HFFc6 (cell line): Measurements from ENCODE around the gene FOXO1. TPM values are rescaled to one million over a fixed set of nuclear protein-coding genes. Genes with fewer than 3 reads are reported as not detected.

ENCODE experiments used
- DNase-seq: peaks from one replicate; pipeline ENCODE4 v3.0.0-alpha.2; 2018
- H3K27ac Mint-ChIP-seq: 2 replicates; pipeline ENCODE4 v1.8.0; 2020; ENCODE audit warnings: mild to moderate bottlenecking, mixed read lengths
- H3K27me3 Mint-ChIP-seq: 2 replicates; pipeline ENCODE4 v1.8.0; 2021; ENCODE audit warnings: mild to moderate bottlenecking, moderate library complexity, mixed read lengths; ENCODE audit not compliant: insufficient read depth
- H3K36me3 Mint-ChIP-seq: 2 replicates; pipeline ENCODE4 v1.8.0; 2021; ENCODE audit warnings: low read depth, mixed read lengths
- H3K4me1 Mint-ChIP-seq: 2 replicates; pipeline ENCODE4 v1.8.0; 2020; ENCODE audit warnings: low read depth, mixed read lengths
- H3K4me3 Mint-ChIP-seq: 2 replicates; pipeline ENCODE4 v1.8.0; 2020; ENCODE audit warnings: mild to moderate bottlenecking, moderate library complexity, mixed read lengths
- H3K9me3 Mint-ChIP-seq: 2 replicates; pipeline ENCODE4 v1.8.0; 2020; ENCODE audit warnings: mild to moderate bottlenecking, mixed read lengths
- CTCF ChIP-seq: fragments of 200-600 bp; sonication (generic); IDR thresholded peaks from 2 replicates; pipeline ENCODE4 v1.5.0; 2021; ENCODE audit warnings: antibody characterized with exemption, mild to moderate bottlenecking
- total RNA-seq, 6 experiments: library from RNA; stranded (reverse); fragmentation: NEBNext Ultra II Directional; extraction: Animal tissue kit (Norgen Biotek cat#: 25700); gene quantifications; 2 replicates in 1 of 6; 3 replicates in 5 of 6; pipeline ENCODE4 v1.2.3, GENCODE V29; 2021

Gene FOXO1
- total RNA-seq, 6 experiments from 2014 or later, result 0.48 to 1.1 (median 0.63) TPM

- no peak overlapping the region for H3K4me3 Mint-ChIP-seq
- DNase-seq, result no peak
- TF ChIP-seq CTCF, result no peak
- no peaks in the 10 kb centered on the region for H3K27me3 Mint-ChIP-seq
- H3K36me3 Mint-ChIP-seq, result no peaks in the 10 kb centered on the region
- H3K4me1 Mint-ChIP-seq, result no peaks in the 10 kb centered on the region
- no peak overlapping the region for H3K27ac Mint-ChIP-seq
- no peaks in the 10 kb centered on the region for H3K9me3 Mint-ChIP-seq
Observed at GRCh38 chr13:40553356-40553755, 113.1 kb downstream of the FOXO1 start.

GRCh38 chr13:40552895-40553294, 113.5 kb downstream of the FOXO1 start:
- DNase-seq, result no peak
- H3K4me1 Mint-ChIP-seq, result no peaks in the 10 kb centered on the region
- H3K36me3 Mint-ChIP-seq, result no peaks in the 10 kb centered on the region
- no peaks in the 10 kb centered on the region for H3K9me3 Mint-ChIP-seq
- no peak overlapping the region for H3K4me3 Mint-ChIP-seq
- H3K27me3 Mint-ChIP-seq, result no peaks in the 10 kb centered on the region
- no peak overlapping the region for H3K27ac Mint-ChIP-seq
- TF ChIP-seq CTCF, result no peak

GRCh38 chr13:40550130-40550529, 116.3 kb downstream of the FOXO1 start:
- Mint-ChIP-seq H3K9me3 (no peaks in the 10 kb centered on the region), H3K4me3 (no peak overlapping the region), H3K27me3 (peaks cover 5% of the 10 kb centered on the region; the same call in 1 of the 2 replicates), H3K27ac (no peak overlapping the region), H3K36me3 (no peaks in the 10 kb centered on the region), H3K4me1 (no peaks in the 10 kb centered on the region)
- TF ChIP-seq CTCF, result no peak
- no peak for DNase-seq

GRCh38 chr13:40549500-40550094, 116.8 kb downstream of the FOXO1 start:
- no peaks in the 10 kb centered on the region for H3K36me3 Mint-ChIP-seq
- no peak overlapping the region for H3K27ac Mint-ChIP-seq
- no peaks in the 10 kb centered on the region for H3K4me1 Mint-ChIP-seq
- no peak for DNase-seq
- TF ChIP-seq CTCF, result no peak
- no peak overlapping the region for H3K4me3 Mint-ChIP-seq
- H3K27me3 Mint-ChIP-seq, result peaks cover 5% of the 10 kb centered on the region; the same call in 1 of the 2 replicates
- no peaks in the 10 kb centered on the region for H3K9me3 Mint-ChIP-seq

- H3K36me3 Mint-ChIP-seq, result no peaks in the 10 kb centered on the region
- DNase-seq, result no peak
- H3K4me1 Mint-ChIP-seq, result no peaks in the 10 kb centered on the region
- H3K27me3 Mint-ChIP-seq, result peaks cover 5% of the 10 kb centered on the region; the same call in 1 of the 2 replicates
- H3K27ac Mint-ChIP-seq, result no peak overlapping the region
- no peak overlapping the region for H3K4me3 Mint-ChIP-seq
- TF ChIP-seq CTCF, result no peak
- no peaks in the 10 kb centered on the region for H3K9me3 Mint-ChIP-seq
Observed at GRCh38 chr13:40547591-40548315, 118.7 kb downstream of the FOXO1 start.
